AG04450 (cell line): ENCODE results near the gene EMILIN1. TPM values are rescaled to one million over a fixed set of nuclear protein-coding genes. Genes with fewer than 3 reads are reported as not detected.
A peak's percentile ranks its signal among the peaks of the same experiment; 100 is the strongest.

ENCODE experiments used
- CTCF ChIA-PET: fragments of 300-600, 350-600 bp; formaldehyde crosslinking; extraction: SDS; loops from one replicate; lab custom pipeline; 2022; ENCODE audit warnings: antibody characterized with exemption, inconsistent platforms; lab: Charles Lee
- POLR2A ChIA-PET: fragments of 350-600 bp; formaldehyde crosslinking; extraction: SDS; loops from one replicate; lab custom pipeline; 2021; ENCODE audit warnings: antibody characterized with exemption, inconsistent platforms; lab: Yijun Ruan, JAX
- DNase-seq: peaks from one replicate; pipeline ENCODE4 v3.0.0-alpha.2; 2011; ENCODE audit warnings: low read depth, low spot score
- H3K27ac ChIP-seq: one replicate; pipeline ENCODE4 v1.5.1; 2012; ENCODE audit warnings: low read depth, low read length, control low read depth
- H3K27me3 ChIP-seq: one replicate; pipeline ENCODE4 v1.6.0; 2012; ENCODE audit warnings: low read length; ENCODE audit not compliant: control insufficient read depth, insufficient read depth
- H3K4me3 ChIP-seq: 2 replicates; pipeline ENCODE4 v1.5.1; 2011; ENCODE audit warnings: mild to moderate bottlenecking, low read depth, low read length, control low read depth
- H3K9me3 ChIP-seq: 2 replicates; pipeline ENCODE4 v1.5.1; 2012; ENCODE audit warnings: low read length; ENCODE audit not compliant: control insufficient read depth, insufficient read depth
- CTCF ChIP-seq: IDR thresholded peaks from 2 replicates; pipeline ENCODE4 v1.5.1; 2011; ENCODE audit warnings: low read depth, low read length, control low read depth, inconsistent platforms
- polyA plus RNA-seq: library from polyadenylated mRNA; depleted of rRNA; stranded (reverse); fragments of >200 nt; gene quantifications from 2 replicates; pipeline ENCODE4 v1.2.3, GENCODE V29; 2011

EMILIN1 gene
- polyA plus RNA-seq, 1 experiment, result 68.3 TPM

- DNase-seq, result no peak
- ChIA-PET POLR2A (interaction anchor here (4.2 kb wide), 1 partner anchor 9 kb away, joined by 22 read pairs; the partner anchor contains the start of gene AGBL5), CTCF (interaction anchor here (0.8 kb wide), 1 partner anchor 80 kb away, joined by 5 read pairs; no protein-coding TSS in a partner anchor)
- no peak for TF ChIP-seq CTCF
- Histone ChIP-seq H3K9me3 (no peaks in the 10 kb centered on the region), H3K27me3 (no peaks in the 10 kb centered on the region), H3K27ac (no peak overlapping the region), H3K4me3 (no peak overlapping the region)
These were observed 36.7 kb upstream of the EMILIN1 start for GRCh38 chr2:27041752-27042151.

- DNase-seq, result no peak
- ChIA-PET POLR2A (no interaction called here), CTCF (interaction anchor here (0.8 to 1.1 kb wide), 2 partner anchors 80 to 81 kb away, joined by 3 to 5 read pairs; no protein-coding TSS in a partner anchor)
- Histone ChIP-seq H3K9me3 (no peaks in the 10 kb centered on the region), H3K4me3 (no peak overlapping the region), H3K27me3 (no peaks in the 10 kb centered on the region), H3K27ac (no peak overlapping the region)
- no peak for TF ChIP-seq CTCF
These were observed 36.2 kb upstream of the EMILIN1 start for GRCh38 chr2:27042159-27042661.

DNA sequence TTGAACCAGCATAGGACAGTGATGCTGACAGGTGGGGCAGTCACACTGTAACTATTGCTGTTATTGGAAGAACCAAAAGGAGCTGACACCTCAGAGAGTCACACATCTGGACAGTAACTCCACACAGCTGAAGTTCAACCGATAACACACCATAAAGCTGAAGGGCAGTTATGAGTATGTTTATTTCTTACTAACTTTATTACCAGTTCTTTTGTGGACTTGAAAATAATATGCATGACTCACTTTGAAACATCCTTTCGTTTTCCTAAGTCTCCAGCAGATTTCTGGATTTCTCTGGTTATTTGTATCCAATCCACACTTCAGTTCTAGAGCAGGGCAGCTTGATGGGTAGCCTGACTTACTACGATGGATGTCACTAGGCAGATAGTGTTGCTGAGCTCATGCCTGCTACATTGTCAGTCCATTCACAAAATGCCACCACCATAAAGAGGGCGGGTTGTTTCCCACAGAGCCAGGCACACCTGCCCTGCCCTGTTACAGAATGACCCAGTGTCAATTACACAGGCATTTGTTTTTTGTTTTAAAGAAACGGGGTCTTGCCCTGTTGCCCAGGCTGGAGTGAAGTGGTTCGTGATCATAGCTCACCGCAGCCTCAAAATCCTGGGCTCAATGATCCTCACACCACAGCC is 35.3 kb upstream of the EMILIN1 start:
- H3K9me3 ChIP-seq, result no peaks in the 10 kb centered on the region
- ChIA-PET CTCF (interaction anchor here (1.1 kb wide), 2 partner anchors 9 to 81 kb away, joined by 3 read pairs; no protein-coding TSS in a partner anchor), POLR2A (no interaction called here)
- no peak for TF ChIP-seq CTCF
- H3K4me3 ChIP-seq, result no peak overlapping the region
- H3K27me3 ChIP-seq, result no peaks in the 10 kb centered on the region
- no peak for DNase-seq
- peak overlapping the region; percentile 25 for H3K27ac ChIP-seq

DNA sequence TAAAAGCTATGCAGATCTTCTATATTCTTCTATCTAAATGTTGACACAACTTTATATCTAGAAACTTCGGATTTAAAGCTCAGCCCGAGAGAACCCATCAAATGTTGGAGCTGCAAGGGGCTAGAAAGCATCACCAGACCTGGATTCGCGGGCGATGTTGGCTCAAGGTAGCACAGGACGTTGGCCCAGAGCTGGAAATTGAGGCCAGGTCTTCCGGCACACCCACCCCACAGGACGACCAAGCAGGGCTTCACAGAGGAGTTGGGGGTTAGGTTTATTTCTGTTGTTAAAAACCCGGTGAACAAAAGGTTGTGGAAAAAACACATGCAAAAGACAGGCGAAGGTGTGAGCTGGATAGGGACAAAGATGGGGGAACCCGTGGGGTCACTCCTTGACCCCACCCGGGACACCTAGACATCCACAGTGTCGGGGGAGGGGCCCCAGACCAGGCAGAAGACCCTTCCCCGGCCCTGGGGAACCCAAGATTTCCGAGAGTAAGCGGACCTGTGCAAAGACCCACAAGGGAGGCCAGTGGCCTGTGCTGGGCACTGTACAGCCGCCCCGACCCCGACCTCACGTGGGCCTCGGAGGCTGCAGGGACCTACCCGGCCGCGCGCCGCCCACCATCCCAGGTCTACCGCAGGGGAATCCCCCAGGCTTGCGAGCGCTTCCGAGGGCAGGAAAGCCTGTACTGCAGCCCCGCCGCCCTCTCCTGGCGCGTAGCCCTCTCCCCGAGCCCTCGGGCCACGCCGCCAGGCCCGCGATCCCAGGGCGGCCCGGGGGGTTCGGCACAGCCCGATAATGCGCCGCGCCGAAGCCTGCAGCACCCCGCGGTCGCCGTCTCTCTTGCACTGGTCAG is 28.8 kb upstream of the EMILIN1 start:
- DNase-seq, result no peak
- POLR2A ChIA-PET, result interaction anchor here (0.8 to 7.6 kb wide), 13 partner anchors 10 to 264 kb away, joined by 3 to 53 read pairs (median 5); partner anchors contain the start of genes EMILIN1, KHK, OST4 and PREB
- Histone ChIP-seq H3K4me3 (peak overlapping the region; percentile 81), H3K27ac (peak overlapping the region; percentile 70), H3K27me3 (no peaks in the 10 kb centered on the region), H3K9me3 (no peaks in the 10 kb centered on the region; the same call in 1 of the 2 replicates)
- CTCF ChIA-PET, result interaction anchor here (1.0 to 1.2 kb wide), 4 partner anchors 32 to 88 kb away, joined by 3 to 9 read pairs (median 5); partner anchors contain the start of gene KHK
- TF ChIP-seq CTCF, result no peak
